ENCODE data around the gene PLEKHJ1. TPM values are rescaled to one million over a fixed set of nuclear protein-coding genes. Genes with fewer than 3 reads are reported as not detected.

Gene PLEKHJ1
- total RNA-seq, 4 donors from 2014 or later: 36.1 to 78.0 (median 62.9) TPM

DNA sequence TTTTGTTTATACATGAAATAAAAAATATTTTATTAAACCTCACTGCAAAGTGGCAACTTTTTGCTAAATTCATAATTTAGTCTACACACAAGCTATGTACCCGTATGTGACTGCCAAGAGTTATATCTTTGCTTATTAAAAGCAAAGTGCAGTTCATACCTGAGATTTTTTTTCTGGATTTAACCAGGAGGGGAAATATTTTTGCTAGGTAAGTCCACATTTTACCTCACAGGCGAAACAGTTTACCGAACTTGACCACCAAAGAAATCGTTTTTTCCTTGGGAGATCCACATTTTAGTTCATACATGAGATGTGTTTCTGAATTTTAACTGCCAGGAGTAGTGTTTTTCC, 32.3 kb upstream of the PLEKHJ1 start:
- Histone ChIP-seq H3K27ac (no peak overlapping the region), H3K4me1 (peaks cover 50% of the 10 kb centered on the region), H3K36me3 (peaks cover 15% of the 10 kb centered on the region), H3K9me3 (no peaks in the 10 kb centered on the region), H3K27me3 (no peaks in the 10 kb centered on the region), H3K4me3 (peak overlapping the region; percentile 99)
- no peak for TF ChIP-seq POLR2AphosphoS5 (IDR thresholded peaks at IDR 0.05)
- TF ChIP-seq CTCF (IDR thresholded peaks at IDR 0.05): no peak
- no peak for TF ChIP-seq EP300 (IDR thresholded peaks at IDR 0.05)
- TF ChIP-seq POLR2A (IDR thresholded peaks at IDR 0.05): no peak
- DNase-seq (ENCODE audit: low spot score in 2 of 2): no peak
- 79% methylated on average over 4 of the region's 4 CpGs for WGBS

- TF ChIP-seq EP300 (IDR thresholded peaks at IDR 0.05) (no peak), POLR2AphosphoS5 (IDR thresholded peaks at IDR 0.05) (no peak), CTCF (IDR thresholded peaks at IDR 0.05) (no peak), POLR2A (IDR thresholded peaks at IDR 0.05) (peak in 1 of 2 donors; percentile 3)
- no peaks in the 10 kb centered on the region for H3K27me3 ChIP-seq
- 58% methylated on average over 14 of the region's 18 CpGs for WGBS
- no peaks in the 10 kb centered on the region for H3K9me3 ChIP-seq
- peak in 1 of 2 donors; percentile 90 for DNase-seq (ENCODE audit: low spot score in 2 of 2)
- H3K4me1 ChIP-seq: peaks cover 29% of the 10 kb centered on the region
- no peak overlapping the region for H3K4me3 ChIP-seq
- no peak overlapping the region for H3K27ac ChIP-seq
- no peaks in the 10 kb centered on the region for H3K36me3 ChIP-seq
Observed at GRCh38 chr19:2266183-2266993, 30.3 kb upstream of the PLEKHJ1 start.

DNA sequence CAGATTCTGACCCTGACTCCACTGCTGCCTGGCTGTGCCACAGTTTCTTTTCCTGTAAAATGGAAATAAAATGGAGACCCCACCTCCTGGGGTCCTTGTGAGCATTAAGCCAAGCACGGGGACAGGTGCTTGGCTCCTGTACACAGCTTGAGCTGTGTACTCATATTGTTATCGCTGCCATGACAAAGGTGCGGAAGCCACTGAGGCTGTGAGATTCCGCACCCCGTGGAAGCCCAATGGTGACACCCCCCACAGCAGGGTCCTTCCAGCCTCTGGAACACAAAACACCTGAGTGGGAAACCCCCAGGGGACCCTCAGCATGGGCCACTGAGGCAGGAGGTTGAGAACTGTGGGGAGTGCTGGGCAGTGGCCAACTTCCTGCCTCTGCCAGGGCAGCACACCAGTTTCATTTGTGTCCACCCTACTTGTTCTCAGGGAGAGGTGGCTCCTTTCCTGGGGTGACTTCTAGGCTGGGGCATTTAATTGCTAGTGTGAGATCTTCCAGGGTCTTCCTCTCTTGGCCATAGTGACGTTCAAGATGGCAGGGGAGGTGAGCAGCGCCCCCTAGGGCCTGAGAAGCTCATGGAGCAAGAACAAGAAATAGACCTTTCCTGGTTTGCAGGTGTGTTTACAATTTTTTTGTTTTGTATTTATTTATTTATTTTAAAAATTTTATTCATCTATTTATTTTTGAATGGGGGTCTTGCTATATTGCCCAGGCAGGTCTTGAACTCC, 25.5 kb upstream of the PLEKHJ1 start:
- TF ChIP-seq POLR2A (IDR thresholded peaks at IDR 0.05): no peak
- TF ChIP-seq POLR2AphosphoS5 (IDR thresholded peaks at IDR 0.05): no peak
- peak; percentile 16 to 48 for TF ChIP-seq CTCF (IDR thresholded peaks at IDR 0.05)
- no peak for TF ChIP-seq EP300 (IDR thresholded peaks at IDR 0.05)
- no peak for DNase-seq (ENCODE audit: low spot score in 2 of 2)
- Histone ChIP-seq H3K27ac (no peak overlapping the region), H3K4me3 (no peak overlapping the region), H3K4me1 (peaks cover 16% of the 10 kb centered on the region), H3K27me3 (no peaks in the 10 kb centered on the region), H3K9me3 (no peaks in the 10 kb centered on the region), H3K36me3 (no peaks in the 10 kb centered on the region)
- WGBS: 39% methylated on average over 3 of the region's 7 CpGs

- Histone ChIP-seq H3K27me3 (no peaks in the 10 kb centered on the region), H3K9me3 (no peaks in the 10 kb centered on the region), H3K27ac (peak overlapping the region; percentile 76), H3K36me3 (no peaks in the 10 kb centered on the region), H3K4me3 (no peak overlapping the region), H3K4me1 (peaks cover 12% of the 10 kb centered on the region)
- no peak for TF ChIP-seq POLR2A (IDR thresholded peaks at IDR 0.05)
- no peak for TF ChIP-seq CTCF (IDR thresholded peaks at IDR 0.05)
- TF ChIP-seq EP300 (IDR thresholded peaks at IDR 0.05): no peak
- TF ChIP-seq POLR2AphosphoS5 (IDR thresholded peaks at IDR 0.05): no peak
- WGBS: 52% methylated on average over 11 of the region's 11 CpGs
- DNase-seq (ENCODE audit: low spot score in 2 of 2): no peak
Observed at GRCh38 chr19:2260341-2260805, 24.2 kb upstream of the PLEKHJ1 start.

GRCh38 chr19:2259336-2259735, 23.2 kb upstream of the PLEKHJ1 start:
- no peaks in the 10 kb centered on the region for H3K27me3 ChIP-seq
- DNase-seq (ENCODE audit: low spot score in 2 of 2): no peak
- TF ChIP-seq POLR2A (IDR thresholded peaks at IDR 0.05): no peak
- TF ChIP-seq POLR2AphosphoS5 (IDR thresholded peaks at IDR 0.05): no peak
- TF ChIP-seq EP300 (IDR thresholded peaks at IDR 0.05): no peak
- TF ChIP-seq CTCF (IDR thresholded peaks at IDR 0.05): no peak
- H3K4me1 ChIP-seq: peaks cover 12% of the 10 kb centered on the region
- no peaks in the 10 kb centered on the region for H3K9me3 ChIP-seq
- H3K36me3 ChIP-seq: no peaks in the 10 kb centered on the region
- no peak overlapping the region for H3K4me3 ChIP-seq
- H3K27ac ChIP-seq: no peak overlapping the region
- 91% methylated on average over 5 of the region's 5 CpGs for WGBS

Data from suprapubic skin (tissue), 4 donors.